Brain microvascular endothelial cell (primary cell): Measurements from ENCODE around the gene TNS3.

Experiments used
- DNase-seq: peaks from one replicate; pipeline ENCODE4 v3.0.0-alpha.2; 2020
- H3K27ac ChIP-seq: fragments of 250-450 bp; sonication (Bioruptor Pico); 2 replicates; pipeline ENCODE4 v1.5.1; 2020; ENCODE audit warnings: mild to moderate bottlenecking, moderate library complexity
- H3K27me3 ChIP-seq: fragments of 250-450 bp; sonication (Bioruptor Pico); replicated peaks from 2 replicates; pipeline ENCODE4 v1.5.1; 2020; ENCODE audit warnings: mild to moderate bottlenecking
- H3K36me3 ChIP-seq: fragments of 250-450 bp; sonication (Bioruptor Pico); replicated peaks from 2 replicates; pipeline ENCODE4 v1.5.1; 2020; ENCODE audit warnings: mild to moderate bottlenecking
- H3K4me3 ChIP-seq: 2 replicates; pipeline ENCODE4 v1.5.1; 2011; ENCODE audit warnings: low read depth, mild to moderate bottlenecking, control low read depth, low read length, moderate library complexity
- in situ Hi-C: cut with HindIII; loops from 2 replicates; pipeline ENCODE4 v1.10.0; 2017; ENCODE audit warnings: low sequenced_read_pairs, low pct_ligation_motif_present
- TF ChIP-seq, protein P1 (sequence below): IDR thresholded peaks from 2 replicates; pipeline ENCODE4 v1.5.1; 2011; ENCODE audit warnings: low read depth, mild to moderate bottlenecking, moderate library complexity, low read length, control low read depth, inconsistent platforms; ENCODE audit errors: missing control alignments

TNS3 gene

DNA sequence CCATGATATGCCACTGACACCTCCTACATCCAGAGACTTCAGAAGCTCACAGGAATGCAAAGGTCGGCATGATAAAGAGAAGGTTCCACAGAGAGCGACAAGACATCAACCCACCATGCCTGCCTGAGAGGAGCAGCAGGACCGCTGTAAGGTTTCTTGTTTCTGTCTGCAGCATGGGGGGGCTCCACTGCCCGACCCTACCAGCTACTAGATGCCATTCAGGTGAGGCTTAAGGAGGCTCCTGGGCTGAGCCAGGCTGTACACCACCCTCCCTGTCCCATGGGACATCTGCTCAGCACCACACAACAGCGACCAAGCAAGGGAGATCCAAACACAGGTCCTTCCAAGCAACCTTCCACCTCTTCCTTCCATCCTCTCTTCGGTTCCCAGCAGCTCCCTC is 234.6 kb downstream of the TNS3 start:
- H3K36me3 ChIP-seq = peaks cover 26% of the 10 kb centered on the region
- H3K27ac ChIP-seq = no peak overlapping the region
- no peaks in the 10 kb centered on the region for H3K27me3 ChIP-seq
- no peak for DNase-seq
- TF ChIP-seq, protein P1, sequence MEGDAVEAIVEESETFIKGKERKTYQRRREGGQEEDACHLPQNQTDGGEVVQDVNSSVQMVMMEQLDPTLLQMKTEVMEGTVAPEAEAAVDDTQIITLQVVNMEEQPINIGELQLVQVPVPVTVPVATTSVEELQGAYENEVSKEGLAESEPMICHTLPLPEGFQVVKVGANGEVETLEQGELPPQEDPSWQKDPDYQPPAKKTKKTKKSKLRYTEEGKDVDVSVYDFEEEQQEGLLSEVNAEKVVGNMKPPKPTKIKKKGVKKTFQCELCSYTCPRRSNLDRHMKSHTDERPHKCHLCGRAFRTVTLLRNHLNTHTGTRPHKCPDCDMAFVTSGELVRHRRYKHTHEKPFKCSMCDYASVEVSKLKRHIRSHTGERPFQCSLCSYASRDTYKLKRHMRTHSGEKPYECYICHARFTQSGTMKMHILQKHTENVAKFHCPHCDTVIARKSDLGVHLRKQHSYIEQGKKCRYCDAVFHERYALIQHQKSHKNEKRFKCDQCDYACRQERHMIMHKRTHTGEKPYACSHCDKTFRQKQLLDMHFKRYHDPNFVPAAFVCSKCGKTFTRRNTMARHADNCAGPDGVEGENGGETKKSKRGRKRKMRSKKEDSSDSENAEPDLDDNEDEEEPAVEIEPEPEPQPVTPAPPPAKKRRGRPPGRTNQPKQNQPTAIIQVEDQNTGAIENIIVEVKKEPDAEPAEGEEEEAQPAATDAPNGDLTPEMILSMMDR = no peak
- in situ Hi-C loops = no loop called here
- H3K4me3 ChIP-seq = no peak overlapping the region

DNA sequence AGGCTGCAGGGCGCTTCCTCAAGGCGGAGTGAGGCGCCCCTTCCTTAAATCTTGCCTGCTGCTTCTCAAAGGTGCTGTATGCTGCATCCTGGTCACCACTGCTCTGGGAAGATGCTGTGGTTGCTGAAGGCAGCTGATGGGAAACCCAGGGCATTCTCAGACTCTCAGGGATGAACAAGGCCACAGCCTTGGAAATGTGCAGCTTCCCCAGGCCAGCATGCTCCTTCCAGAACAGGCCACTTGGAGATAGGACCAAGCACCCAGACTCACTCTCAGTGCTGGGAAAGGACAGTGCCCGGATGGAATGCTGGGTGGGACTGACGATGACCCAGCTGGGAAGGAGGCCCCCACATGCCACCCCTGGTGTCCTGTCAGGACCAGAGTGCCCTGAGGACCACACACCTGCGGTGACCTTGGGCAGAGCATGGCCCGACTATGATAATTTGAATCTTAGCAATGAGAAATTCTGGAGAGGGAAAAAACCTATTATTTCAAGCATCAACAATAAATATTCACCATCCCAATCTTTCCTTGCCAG is 235.5 kb downstream of the TNS3 start:
- no peak overlapping the region for H3K27ac ChIP-seq
- no peak overlapping the region for H3K4me3 ChIP-seq
- TF ChIP-seq, protein P1 = no peak
- DNase-seq = no peak
- no peaks in the 10 kb centered on the region for H3K27me3 ChIP-seq
- peaks cover 29% of the 10 kb centered on the region for H3K36me3 ChIP-seq
- in situ Hi-C loops = no loop called here

DNA sequence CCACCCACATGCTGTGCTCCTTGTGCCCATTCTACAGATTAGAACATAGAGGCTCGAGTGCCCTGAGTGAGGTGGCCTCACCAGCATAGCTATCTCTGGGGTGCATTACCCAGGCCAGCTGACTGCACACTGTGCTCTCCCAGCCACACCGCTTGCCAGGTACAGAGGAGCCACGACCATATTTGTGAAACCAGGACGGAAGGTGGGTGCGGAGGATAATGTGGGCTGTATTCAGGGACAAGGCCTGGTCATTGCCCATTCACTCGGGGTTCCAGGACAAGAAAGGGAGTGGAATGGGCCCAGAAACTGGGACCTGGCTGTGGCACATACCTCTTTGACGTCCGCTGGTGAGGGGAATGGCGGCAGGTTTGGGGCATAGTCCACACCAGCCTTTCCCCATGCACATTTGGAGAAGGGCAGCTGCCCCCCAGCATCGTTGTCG is 236.0 kb downstream of the TNS3 start:
- in situ Hi-C loops = no loop called here
- Histone ChIP-seq H3K27me3 (no peaks in the 10 kb centered on the region), H3K36me3 (peaks cover 29% of the 10 kb centered on the region), H3K27ac (no peak overlapping the region), H3K4me3 (no peak overlapping the region)
- no peak for DNase-seq
- TF ChIP-seq, protein P1 = no peak

DNA sequence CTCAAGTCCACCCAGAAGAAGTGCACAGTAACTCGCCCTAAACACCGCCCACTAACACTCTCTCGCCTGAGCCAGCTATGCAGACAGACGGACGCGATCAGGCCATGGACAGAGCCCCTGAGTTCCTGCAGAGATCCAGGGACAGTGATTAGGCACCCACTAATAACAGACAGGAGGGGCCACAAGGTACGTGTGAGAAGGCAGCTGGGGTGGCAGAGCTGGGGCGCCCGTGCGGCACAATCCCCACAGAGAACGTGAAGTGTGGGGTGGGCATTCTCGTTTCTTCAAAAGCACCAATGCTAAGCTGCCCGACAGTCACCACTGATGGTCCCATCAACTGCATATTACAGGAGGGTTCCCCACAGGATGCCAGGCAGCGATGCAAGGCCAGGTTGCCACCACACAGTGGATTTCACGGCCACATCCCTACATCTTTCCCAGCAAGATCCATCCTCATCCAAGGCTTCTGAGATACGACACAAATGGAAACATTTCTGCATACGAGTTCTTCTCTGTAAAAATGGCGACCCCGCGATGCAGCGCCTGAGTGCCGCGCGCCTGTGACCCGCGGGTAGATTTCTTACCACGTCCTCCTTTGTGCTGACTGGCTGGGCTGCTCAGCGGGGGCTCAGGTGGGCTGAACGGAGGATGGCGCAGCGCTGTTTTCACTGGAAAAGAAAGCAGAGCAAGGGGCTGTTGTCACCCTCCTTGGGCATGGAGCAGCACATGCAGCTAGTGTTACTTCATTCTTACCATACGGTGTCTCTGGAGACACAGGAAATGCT is 237.5 kb downstream of the TNS3 start:
- H3K36me3 ChIP-seq = peaks cover 29% of the 10 kb centered on the region
- in situ Hi-C loops = no loop called here

DNA sequence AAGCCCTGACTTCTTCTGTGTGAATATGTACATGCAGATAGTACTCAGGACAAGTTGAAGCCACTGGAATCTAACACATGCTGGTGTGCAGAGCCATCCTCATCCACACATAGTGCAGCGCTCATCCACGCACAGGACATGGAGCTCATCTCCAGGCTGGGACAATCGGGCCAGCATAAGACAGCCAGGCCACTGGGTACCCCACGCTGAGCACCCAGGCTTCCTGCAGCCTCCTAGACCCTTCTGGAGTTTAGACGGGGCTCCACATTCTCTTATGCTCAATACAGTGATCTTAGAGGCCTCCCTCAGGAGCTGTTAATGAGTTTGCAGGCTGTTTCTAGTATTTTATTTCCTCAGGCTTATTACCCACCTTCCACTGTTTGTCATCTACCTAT is 238.9 kb downstream of the TNS3 start:
- TF ChIP-seq, protein P1 = no peak
- Histone ChIP-seq H3K36me3 (peaks cover 29% of the 10 kb centered on the region), H3K4me3 (no peak overlapping the region), H3K27me3 (no peaks in the 10 kb centered on the region), H3K27ac (no peak overlapping the region)
- DNase-seq = no peak
- in situ Hi-C loops = no loop called here

More for the DNA sequence above, 237.5 kb downstream of the TNS3 start:
- no peak for DNase-seq
- H3K27me3 ChIP-seq = no peaks in the 10 kb centered on the region
- TF ChIP-seq, protein P1 = no peak
- no peak overlapping the region for H3K4me3 ChIP-seq
- no peak overlapping the region for H3K27ac ChIP-seq
